Brain pericyte (primary cell): ENCODE results near the gene DLGAP1.

Experiments
- DNase-seq: peaks from one replicate; pipeline ENCODE4 v3.0.0-alpha.2; 2012; ENCODE audit warnings: low read depth, low spot score

Gene DLGAP1

DNA sequence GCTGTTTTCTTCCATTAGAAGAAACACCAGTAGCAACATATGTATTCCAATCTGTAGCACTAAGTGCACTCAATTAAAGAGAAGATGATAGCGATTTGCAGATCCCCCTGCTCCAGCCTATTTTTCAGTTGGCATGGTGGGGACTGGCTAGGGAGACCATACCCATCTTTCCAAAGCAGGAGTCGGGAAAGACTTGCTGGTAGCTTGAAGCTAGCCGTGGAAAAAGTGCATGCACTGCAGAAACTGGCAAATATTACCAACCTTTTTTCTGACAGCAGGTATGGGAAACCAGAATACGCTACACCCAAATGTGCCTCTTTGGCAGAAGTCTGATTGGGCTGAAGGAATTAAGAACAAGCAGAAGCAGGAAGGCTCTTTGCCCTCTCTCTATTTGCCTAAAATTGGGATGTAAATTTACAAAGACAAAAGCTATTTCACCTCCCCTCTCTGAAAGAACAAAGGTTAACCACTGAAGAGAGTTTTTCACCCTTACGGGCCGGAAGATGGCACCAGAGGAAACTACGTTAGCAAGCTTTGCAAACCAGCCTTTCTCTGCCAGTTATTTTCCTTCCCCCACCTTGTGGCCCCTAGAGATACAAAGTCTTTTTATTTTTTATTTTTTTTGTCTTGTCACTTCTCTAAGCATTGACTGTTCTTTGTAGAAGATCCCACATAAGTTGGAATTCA is 273.1 kb downstream of the DLGAP1 start:
- no peak for DNase-seq

DNA sequence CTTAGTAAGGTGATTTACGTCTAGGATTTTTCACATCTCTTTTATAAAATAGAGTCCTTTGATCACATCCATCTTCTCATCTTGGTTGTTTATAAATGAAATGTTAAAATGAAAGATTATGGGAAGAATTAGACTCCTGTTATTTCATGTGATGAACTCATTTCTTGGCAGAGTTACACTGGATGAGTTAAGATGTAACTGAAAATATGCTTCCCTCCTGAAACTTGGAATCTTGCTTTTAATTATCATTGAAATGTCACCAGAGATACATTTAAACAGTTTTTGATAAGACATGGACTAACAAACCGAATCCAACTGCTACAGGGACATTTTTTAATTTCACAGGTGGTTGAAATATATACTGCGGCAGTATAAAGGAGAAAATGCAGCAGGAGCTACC is 274.0 kb downstream of the DLGAP1 start:
- DNase-seq: no peak

DNA sequence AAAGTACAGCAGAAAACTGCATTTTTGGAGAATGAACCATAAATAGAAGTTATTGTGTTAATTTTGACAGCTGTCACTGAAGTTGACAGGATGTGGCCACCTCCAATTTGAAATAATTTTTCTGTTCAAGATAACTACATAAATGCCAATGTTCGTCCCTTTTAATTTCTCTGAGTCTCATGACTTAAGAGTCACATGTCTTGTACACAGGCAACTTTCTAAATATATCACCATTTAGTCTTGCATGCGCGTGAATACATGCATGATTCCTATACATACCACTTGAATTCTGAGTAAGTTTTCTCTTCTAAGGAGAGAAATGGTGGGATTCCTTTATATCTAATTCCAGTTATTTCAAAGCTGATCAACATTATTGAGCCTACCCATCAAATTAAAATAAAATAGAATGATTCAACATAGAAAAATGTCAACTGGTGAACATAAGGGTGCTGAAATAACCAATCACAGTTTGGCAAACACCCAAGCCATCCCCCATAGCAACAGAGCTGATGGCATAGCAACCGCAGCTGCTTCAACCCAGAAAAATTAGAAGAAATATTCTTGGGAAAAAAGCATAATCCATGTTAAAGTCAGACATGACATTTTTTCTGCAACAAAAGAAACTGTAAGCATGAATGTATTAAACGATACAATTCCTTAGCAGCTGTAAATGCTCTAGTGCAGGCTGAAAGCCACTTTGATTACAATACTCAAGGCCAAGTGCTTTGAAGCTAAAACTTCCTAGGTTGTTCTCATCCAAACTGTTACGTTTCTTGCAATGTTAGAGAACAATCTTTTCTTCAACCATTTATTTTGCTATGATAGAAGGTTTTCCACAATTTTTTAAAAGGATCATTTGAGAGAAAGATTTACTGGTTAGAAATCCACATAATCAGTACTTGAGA is 282.7 kb downstream of the DLGAP1 start:
- DNase-seq: no peak

DNA sequence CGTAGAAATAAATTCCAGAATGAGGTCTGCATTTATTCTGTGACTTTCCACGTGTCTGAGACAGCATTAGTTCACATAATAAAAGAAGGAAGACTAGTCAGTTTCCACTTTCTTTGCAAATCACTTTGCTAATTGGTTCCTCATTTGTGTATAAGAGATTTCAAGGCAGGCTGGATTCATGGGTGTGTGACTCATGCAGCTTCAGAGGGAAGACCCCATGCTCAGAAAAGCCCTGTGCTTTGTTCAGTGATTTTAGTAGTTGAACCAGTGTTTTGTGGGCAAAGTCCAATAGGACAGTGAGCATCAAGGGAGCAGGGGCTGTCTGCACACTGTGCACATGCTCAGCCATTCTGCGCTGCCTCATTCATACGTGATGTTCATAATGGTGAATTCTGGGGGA is 297.8 kb downstream of the DLGAP1 start:
- DNase-seq: no peak

DNA sequence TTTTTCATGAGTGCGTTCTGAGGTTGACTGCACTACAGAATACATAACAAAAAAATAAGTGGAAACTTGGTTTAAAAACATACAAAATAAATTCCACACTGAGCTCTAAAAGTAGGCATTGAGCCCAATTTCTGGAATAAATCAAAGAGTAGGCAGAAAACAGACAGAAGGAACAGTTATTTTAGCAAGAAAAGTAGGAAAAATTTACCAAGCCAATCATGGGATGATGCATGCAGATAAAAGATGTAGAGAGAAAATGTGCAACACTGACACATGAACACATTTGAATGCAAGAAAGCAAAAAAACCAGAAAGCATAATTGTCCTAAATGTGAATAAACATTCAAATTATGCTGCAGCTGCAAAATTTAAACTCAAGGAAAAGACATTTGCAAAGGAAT is 308.3 kb downstream of the DLGAP1 start:
- DNase-seq: no peak

DNA sequence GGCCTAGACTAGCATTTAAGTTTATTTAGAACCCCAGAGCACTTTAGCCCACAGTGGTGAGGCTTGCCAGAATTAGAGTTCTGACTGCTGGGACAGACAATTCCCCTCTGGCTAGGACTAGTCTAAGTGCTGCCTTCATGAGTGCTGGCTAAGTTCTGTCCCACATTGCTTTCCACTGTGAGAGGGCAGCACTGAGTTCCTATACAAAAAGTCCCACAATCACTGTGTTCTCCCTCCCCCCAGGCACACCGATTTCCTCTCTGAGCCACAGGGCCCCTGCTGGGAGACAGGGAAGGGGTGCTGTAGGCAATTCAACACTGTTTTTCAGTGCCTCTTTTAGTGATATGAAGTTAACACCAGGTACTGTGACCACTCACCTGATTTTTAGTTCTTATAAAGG is 310.9 kb downstream of the DLGAP1 start:
- DNase-seq: no peak

DNA sequence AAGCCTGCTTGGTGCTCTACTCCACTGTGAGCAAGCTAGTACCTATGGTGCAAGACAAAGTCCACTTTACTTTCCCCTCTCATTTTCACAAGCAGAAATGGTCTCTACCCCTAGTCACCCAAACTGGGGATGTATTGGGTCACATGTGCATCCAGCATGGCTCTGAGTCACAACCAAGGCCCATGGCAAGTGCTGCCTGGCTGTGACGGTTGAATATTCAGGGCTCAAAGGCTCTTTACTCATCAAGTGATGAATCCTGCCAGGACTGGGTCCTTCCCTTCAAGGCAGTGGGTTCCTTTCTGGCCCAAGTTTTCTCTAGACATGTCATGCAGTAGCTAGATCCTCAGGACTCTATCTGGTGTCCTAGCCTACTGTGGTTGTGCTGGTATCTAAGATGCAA is 311.5 kb downstream of the DLGAP1 start:
- DNase-seq: no peak

DNA sequence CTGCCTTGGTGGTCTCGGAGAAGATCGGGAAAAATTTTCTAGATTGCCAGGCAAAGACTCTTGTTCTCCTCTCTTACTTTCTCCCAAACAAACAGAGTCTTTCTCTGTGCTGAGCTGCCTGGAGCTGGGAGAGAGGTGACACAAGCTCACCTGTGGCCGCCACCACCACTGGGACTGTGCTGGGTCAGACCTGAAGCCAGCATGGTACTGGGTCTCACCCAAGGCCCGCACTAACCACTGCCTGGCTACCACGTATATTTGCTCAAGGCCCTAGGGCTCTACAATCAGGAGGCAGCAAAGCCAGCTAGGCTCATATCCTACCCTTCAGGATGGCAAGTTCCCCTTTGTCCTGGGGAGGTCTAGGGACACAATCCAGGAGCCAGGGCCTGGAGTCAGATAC is 312.2 kb downstream of the DLGAP1 start:
- no peak for DNase-seq

DNA sequence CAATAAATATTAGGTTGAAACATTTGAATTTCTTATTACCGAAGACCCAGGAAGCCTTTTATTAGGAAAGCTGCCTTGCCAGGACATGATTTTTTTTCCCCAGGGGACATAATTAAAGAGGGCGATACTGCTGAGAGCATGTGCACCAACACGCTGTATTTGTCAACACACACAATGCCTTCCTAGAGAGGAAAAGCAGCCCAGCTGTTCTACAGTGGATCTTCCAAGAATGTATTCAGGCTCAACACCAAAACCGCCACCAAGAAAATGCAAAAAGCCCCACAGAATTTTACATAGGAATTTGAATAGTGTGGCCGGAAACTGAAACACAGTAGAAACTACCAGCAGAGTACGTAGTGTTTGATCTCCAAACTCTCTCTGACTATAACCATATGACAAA is 320.4 kb downstream of the DLGAP1 start:
- DNase-seq: no peak

DNA sequence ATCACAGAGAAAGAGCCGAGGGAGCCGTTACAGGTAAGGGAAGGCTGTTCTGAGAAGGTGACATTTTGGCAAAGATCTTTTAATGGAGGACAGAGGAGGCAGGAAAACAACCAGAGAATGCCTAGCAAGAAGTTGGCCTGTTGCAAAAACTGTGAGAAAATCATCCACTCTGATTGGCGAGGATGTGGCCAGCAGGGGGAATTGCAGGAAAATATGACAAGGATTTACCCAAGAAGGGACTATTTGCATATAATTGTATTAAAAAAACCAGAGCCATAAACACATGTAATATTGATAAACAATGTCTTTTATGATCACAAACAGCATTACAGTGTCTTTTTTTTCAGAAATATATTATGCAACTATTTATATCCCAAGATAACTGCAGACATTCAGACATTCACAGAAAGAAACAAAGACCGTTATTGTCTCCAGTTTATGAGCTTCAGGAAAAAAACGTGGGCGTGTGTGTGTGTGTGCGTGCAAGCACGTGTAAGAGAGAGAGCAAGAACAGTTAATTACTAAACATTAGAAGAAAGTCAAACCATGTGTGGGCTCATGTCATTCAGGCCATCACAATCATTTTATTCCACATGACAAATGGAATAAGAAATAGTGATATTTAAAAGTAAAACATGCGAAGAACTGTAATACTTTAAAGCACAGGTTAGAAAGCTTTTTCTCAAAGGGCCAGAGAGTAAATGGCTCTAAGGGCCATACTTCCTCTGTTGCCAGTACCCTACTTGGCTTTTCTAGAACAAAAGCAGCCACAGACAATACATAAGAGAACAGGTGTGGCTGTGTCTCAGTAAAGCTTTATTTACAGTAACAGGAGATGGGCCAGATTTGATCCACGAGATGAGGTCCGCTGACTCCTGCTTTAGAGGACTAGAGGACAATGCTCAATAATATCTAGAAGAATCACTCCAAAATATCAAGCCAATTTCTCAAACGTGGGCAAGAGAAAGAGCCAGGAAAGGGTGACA is 324.1 kb downstream of the DLGAP1 start:
- no peak for DNase-seq

DNA sequence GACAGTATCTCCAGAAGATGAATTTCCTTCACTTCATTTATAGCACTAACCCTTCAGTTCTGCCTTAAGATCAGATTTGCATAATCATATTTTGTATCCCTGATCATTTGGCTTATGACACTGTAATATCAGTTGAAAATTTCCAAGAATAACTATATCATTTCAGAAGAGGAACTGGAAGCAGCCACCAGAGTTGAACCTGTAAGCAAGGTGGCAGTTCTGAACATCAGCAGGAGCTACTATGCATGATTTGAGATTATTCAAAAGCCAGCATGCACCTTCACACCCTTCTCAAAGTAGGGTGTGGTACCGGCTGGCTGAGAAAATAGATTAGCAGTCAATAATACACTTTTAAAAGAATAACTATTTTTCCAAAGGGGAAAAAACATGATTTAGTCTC is 328.2 kb downstream of the DLGAP1 start:
- no peak for DNase-seq

DNA sequence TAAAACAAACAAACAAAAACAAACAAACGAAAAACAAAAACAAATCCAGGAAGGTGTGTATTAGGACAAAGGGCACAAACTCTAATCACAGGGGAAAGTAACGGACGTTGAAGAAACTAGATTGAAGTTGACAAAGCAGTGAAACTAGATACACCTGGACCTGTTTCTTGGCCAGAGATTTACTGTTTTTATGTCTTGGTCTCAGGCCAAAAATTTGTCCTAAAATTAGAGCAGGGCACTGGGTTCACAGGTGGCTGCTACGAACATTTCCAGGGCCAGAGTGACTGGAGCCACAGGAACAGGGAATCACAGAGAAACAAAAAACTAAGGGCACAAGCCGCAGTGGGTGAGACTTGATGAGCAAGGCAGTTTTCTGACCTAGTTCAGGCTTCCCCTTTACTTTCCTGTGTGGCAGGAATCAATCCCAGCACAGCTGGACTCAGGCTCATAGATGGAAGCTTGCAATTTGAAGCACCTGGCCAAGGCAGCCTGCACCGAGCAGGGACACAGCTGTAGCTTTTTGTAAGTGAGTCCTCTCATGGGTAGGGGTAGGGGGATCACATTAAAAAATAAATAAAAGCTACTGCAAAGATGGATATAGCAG is 329.4 kb downstream of the DLGAP1 start:
- no peak for DNase-seq

DNA sequence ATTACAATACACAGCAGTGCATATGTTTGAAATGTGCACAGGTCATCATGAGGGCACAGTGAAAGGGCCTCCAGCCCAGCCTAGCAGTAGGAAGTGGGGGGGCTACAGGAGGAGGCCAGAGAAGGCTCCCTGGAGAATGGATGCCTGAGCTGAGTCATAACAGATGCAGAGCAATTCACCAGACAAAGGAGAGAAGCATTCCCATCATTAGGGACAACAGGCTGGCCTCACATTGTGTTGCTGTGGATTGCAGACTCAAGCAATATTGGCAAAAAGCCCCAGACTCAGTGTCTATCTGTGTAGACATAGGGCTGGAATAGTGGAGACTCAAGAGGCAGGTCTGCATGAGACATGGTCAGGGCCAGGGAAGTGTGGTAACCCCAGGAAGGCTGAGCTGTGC is 329.9 kb downstream of the DLGAP1 start:
- DNase-seq: no peak

DNA sequence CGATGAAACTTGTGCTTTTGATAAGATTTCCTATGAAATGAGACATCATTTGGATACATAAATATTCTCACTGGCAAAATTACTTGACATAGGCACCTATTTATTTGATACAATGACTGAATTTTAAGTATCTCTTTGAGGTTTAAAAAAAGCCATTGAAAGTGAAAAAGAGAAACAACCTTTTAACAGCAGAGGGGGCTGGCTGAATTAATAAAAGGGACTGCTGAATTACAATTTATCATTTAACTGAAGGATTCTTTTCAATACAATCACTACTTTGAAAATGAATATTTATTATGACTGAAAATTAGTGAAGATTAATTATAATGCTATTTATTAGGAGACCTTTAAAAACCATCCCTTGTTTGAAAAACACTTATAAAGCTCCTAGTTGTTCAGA is 335.3 kb downstream of the DLGAP1 start:
- no peak for DNase-seq

DNA sequence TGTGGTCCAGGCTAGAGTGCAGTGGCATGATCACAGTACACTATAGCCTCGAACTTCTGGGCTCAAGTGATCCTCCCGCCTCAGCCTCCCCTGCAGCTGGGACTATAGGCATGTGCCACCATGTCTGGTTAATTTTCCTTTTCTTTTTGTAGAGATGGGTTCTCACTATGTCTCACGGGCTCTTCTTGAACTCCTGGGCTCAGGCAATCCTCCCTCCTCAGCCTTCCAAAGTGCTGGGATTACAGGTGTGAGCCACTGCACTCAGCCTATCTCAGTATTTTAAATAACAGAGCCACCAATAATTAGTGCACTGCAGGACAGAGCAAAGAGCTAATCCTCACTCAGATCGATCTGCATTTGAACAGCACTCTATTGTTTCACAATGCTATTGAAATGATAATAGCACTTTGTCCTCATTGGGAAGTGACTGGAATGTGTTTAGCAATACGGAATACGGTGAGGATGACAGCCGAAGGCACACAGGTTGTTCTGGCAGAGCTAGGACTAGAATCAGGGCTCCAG is 335.9 kb downstream of the DLGAP1 start:
- DNase-seq: no peak

DNA sequence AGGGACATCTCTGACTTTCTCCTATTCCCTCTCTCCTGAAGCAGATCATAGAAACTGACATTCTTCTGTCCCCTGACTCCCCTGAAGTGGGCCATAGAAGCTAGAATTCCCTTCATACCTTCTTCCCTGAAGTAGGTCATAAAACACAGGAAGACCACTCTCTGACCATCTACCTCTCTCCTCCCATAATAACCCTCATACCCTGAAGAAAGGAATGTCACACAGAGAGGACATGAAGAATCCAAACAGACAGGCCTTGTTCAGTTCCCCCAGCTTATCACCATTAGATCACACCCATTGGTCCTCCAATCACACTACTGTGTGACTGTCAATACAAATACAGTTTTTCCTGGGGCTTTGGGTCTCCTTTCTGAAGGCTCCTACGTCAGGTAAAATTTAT is 347.1 kb downstream of the DLGAP1 start:
- DNase-seq: no peak

DNA sequence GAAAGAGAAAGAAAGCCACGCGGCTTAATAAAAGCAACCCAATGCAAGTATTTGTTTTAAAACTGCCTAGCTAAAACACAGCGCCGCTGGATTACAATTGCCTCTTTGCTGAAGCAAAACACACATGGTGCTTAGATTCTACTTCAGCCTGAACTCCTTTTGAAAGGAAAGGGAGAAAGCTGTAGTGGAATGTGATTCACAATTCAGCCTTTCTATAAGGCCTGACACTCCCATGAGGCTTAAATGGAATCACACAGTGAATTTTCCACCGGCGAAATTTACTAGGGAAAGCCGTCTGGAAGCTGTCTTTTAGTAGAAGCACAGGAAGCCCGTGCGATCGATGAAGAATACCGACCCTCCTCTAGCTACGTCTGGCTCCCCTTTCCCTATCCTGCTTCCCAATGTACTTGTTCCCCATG is 348.0 kb downstream of the DLGAP1 start:
- DNase-seq: no peak

DNA sequence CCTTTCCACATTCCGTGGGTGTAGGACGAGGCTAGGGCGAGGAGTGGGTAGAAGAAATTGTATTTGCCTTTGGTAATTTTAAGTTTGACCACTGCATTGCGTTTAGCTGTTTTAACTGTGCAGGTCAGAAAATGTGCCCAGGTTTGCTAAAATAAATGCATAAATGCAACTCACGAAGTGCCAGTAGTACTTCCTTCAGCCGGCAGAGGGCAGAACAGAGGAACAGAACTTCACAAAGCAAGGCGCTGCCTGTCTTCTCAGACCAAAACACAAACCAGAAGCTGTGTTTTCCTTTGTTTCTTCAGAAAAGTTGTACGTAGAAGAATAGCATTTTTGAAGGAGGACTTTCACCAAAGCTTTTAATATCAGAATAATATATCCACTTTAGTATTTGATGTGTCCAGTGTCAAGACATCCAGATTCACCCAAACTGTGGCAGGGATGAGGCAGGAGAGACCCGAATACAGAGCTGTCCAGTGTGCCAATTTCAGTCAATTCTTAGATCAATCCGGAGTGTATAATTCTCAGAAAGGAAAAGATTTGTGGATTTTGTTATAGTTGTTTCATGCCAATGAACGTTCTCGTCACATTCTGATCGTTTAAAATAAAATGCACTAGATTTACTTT is 348.6 kb downstream of the DLGAP1 start:
- DNase-seq: no peak

DNA sequence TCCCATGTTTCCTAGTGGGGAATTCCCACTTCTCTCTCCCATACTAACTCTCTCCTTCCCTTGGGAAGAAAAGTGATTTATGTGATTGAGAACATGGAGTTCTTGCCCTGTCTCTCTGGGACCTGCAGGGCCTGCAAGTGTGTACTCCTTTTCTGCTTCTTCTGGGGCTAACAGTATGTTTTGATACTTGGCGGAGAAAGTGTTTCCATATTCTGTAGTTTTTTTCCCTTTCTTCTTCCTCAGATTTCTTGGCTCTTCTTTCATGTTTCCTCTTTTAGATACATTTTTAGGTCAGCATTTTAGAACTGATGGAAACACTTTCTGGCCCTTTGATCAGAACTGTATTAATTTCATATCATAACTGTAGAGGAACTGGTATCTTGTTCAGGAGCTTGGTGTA is 352.2 kb downstream of the DLGAP1 start:
- DNase-seq: no peak

DNA sequence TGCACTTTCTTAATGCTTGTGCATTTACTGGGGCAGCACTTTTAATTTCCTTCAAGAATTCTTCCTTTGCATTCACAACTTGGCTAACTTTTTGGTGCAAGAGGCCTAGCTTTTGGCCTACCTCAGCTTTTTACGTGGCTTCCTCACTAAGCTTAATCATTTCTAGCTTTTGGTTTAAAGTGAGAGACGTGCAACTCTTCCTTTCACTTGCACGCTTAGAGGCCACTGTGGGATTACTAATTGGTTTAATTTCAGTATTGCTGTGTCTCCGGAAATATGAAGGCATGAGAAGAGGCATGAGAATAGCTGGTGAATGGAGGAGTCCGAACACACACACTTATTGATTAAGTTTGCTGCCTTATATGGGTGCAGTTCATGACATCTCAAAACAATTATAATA is 354.1 kb downstream of the DLGAP1 start:
- no peak for DNase-seq

DNA sequence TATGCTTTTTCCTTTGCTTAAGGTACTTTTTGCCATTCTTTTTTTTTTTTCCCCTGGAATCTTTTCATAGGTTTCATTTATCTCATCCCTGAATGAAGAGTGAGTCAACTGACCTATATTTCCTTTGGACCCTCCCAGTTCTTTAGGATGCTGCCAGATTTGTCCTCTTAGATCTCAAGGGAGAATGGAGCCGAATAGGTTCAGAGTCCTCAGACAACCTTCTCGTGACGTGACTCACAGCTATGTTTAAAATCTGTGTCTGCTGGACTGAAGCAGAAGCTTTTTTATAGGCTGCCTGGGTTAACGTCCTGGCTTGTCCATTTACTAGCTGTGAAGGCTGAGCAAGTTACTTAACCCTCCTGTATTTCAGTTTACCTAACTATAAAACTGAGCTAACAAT is 358.6 kb downstream of the DLGAP1 start:
- no peak for DNase-seq
